Right atrium auricular region (tissue), 2 donors: ENCODE results near the gene M1AP. TPM values are rescaled to one million over a fixed set of nuclear protein-coding genes. Genes with fewer than 3 reads are reported as not detected.

Source experiments
- DNase-seq: peaks from one replicate; pipeline ENCODE4 v3.0.0-alpha.2; 2019; ENCODE audit warnings: low spot score
- H3K27ac ChIP-seq, 2 donors: fragments of 200-600 bp; sonication (generic); 1 replicate in 1 of 2; 2 replicates in 1 of 2; pipeline ENCODE4 v1.5.1; 2016 to 2019
- H3K27me3 ChIP-seq, 2 donors: fragments of 200-600 bp; sonication (generic); one replicate each; pipeline versions ENCODE4 v1.5.1 to v1.6.0; 2017 to 2019
- H3K36me3 ChIP-seq: fragments of 200-600 bp; sonication (generic); one replicate; pipeline ENCODE4 v1.5.1; 2016
- H3K4me1 ChIP-seq, 2 donors: fragments of 200-600 bp; sonication (generic); one replicate each; pipeline versions ENCODE4 v1.5.1 to v1.6.0; 2017 to 2019
- H3K4me3 ChIP-seq, 2 donors: fragments of 200-600 bp; sonication (generic); 1 replicate in 1 of 2; 2 replicates in 1 of 2; pipeline ENCODE4 v1.5.1; 2017 to 2019; ENCODE audit warnings: mild to moderate bottlenecking in 1 of 2, moderate library complexity in 1 of 2
- H3K9me3 ChIP-seq, 2 donors: fragments of 200-600 bp; sonication (generic); one replicate each; pipeline ENCODE4 v1.5.1; 2019
- CTCF ChIP-seq, 2 donors: fragments of 200-600 bp; sonication (generic); IDR thresholded peaks; one replicate each; pipeline ENCODE4 v1.5.1; 2019; ENCODE audit warnings: antibody characterized with exemption in 2 of 2
- total RNA-seq, 2 donors: library from RNA; depleted of rRNA; stranded (reverse); fragments of >200 nt; gene quantifications; one replicate each; pipeline ENCODE4 v1.1.0, GENCODE V29; 2016

The M1AP gene
- total RNA-seq, 2 donors from 2014 or later = 10.3 TPM; not detected in 1

- Histone ChIP-seq H3K27me3 (no peaks in the 10 kb centered on the region), H3K36me3 (no peaks in the 10 kb centered on the region), H3K9me3 (no peaks in the 10 kb centered on the region), H3K27ac (no peak overlapping the region), H3K4me1 (no peaks in the 10 kb centered on the region), H3K4me3 (no peak overlapping the region)
- no peak for DNase-seq
- TF ChIP-seq CTCF (IDR thresholded peaks at IDR 0.05) = no peak
These were observed 64.6 kb downstream of the M1AP start for GRCh38 chr2:74583504-74583903.

DNA sequence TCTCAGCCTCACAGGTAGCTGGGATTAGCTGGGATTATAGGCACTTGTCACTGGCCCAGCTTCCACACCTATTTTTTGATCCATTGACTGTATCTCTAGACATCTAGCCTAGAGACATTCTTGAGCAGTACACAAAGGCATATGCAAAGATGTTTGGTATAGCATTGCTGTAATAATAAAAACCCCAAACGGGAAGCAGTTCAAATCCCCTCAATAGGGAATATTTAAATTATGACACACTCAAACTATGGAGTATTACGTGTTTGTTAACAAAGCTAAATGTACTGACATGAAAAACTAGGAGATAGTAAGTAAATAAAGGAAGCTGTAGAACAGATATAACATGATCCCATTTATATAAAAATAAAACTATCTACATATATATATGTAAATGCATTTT, 65.9 kb downstream of the M1AP start:
- H3K4me3 ChIP-seq = no peak overlapping the region
- H3K36me3 ChIP-seq = no peaks in the 10 kb centered on the region
- TF ChIP-seq CTCF (IDR thresholded peaks at IDR 0.05) = no peak
- DNase-seq = no peak
- no peak overlapping the region for H3K27ac ChIP-seq
- H3K27me3 ChIP-seq = no peaks in the 10 kb centered on the region
- peaks cover 0 to 9% of the 10 kb centered on the region in 2 donors for H3K4me1 ChIP-seq
- no peaks in the 10 kb centered on the region for H3K9me3 ChIP-seq

- Histone ChIP-seq H3K27me3 (no peaks in the 10 kb centered on the region), H3K9me3 (no peaks in the 10 kb centered on the region), H3K4me3 (no peak overlapping the region), H3K27ac (no peak overlapping the region), H3K36me3 (no peaks in the 10 kb centered on the region), H3K4me1 (peaks cover 0 to 16% of the 10 kb centered on the region in 2 donors)
- no peak for TF ChIP-seq CTCF (IDR thresholded peaks at IDR 0.05)
- DNase-seq = no peak
These were observed 66.7 kb downstream of the M1AP start for GRCh38 chr2:74581463-74581862.

- no peaks in the 10 kb centered on the region for H3K27me3 ChIP-seq
- H3K9me3 ChIP-seq = no peaks in the 10 kb centered on the region
- H3K36me3 ChIP-seq = no peaks in the 10 kb centered on the region
- no peak for DNase-seq
- no peak for TF ChIP-seq CTCF (IDR thresholded peaks at IDR 0.05)
- peaks cover 0 to 20% of the 10 kb centered on the region in 2 donors for H3K4me1 ChIP-seq
- H3K4me3 ChIP-seq = no peak overlapping the region
- no peak overlapping the region for H3K27ac ChIP-seq
These were observed 69.7 kb downstream of the M1AP start for GRCh38 chr2:74578408-74578807.

GRCh38 chr2:74577448-74577847, 70.7 kb downstream of the M1AP start:
- Histone ChIP-seq H3K27ac (peak overlapping the region in 1 of 2 donors; percentile 41), H3K4me3 (no peak overlapping the region)

More at GRCh38 chr2:74577448-74577847, 70.7 kb downstream of the M1AP start:
- no peaks in the 10 kb centered on the region for H3K27me3 ChIP-seq
- peaks cover 0 to 20% of the 10 kb centered on the region in 2 donors for H3K4me1 ChIP-seq
- no peak for DNase-seq
- TF ChIP-seq CTCF (IDR thresholded peaks at IDR 0.05) = no peak
- H3K36me3 ChIP-seq = no peaks in the 10 kb centered on the region
- no peaks in the 10 kb centered on the region for H3K9me3 ChIP-seq
